Stimulated activated naive B cell treated with anti-CD40 and anti-IgM and Interleukin-4, amounts not matched to agents 10 μg/mL and 1 μg/mL and 100 μg/mL, for 72 hours (primary cell): ENCODE results near the gene FBLN2.
A peak's percentile ranks its signal among the peaks of the same experiment; 100 is the strongest.
"Not testable (repeated sequence)": the region's sequence is repeated elsewhere in the genome, so short reads cannot be mapped to it uniquely, and the experiment has no call there.

Experiments
- ATAC-seq, 2 donors: fragments of 150-1000 bp; cut with Tn5 transposase; replicated peaks; 2 replicates each; pipeline ENCODE4 v1.10.0; 2021; ENCODE audit warnings: moderate library complexity in 1 of 2
- DNase-seq: peaks from one replicate; pipeline ENCODE4 v3.0.0; 2021
- H3K27ac Mint-ChIP-seq: one replicate; pipeline ENCODE4 v1.8.0; 2022; ENCODE audit warnings: mild to moderate bottlenecking, mixed read lengths
- H3K27me3 Mint-ChIP-seq, 2 donors: one replicate each; pipeline ENCODE4 v1.8.0; 2022; ENCODE audit warnings: mixed read lengths in 2 of 2
- H3K36me3 Mint-ChIP-seq, 2 donors: one replicate each; pipeline ENCODE4 v1.8.0; 2022; ENCODE audit warnings: mixed read lengths in 2 of 2, mild to moderate bottlenecking in 1 of 2
- H3K4me1 Mint-ChIP-seq, 2 donors: one replicate each; pipeline ENCODE4 v1.8.0; 2022; ENCODE audit warnings: mixed read lengths in 2 of 2, mild to moderate bottlenecking in 1 of 2
- H3K4me3 Mint-ChIP-seq, 2 donors: one replicate each; pipeline ENCODE4 v1.8.0; 2022; ENCODE audit warnings: mild to moderate bottlenecking in 2 of 2, mixed read lengths in 2 of 2, moderate library complexity in 1 of 2
- H3K9me3 Mint-ChIP-seq, 2 donors: one replicate each; pipeline ENCODE4 v1.8.0; 2022; ENCODE audit warnings: mixed read lengths in 2 of 2, mild to moderate bottlenecking in 1 of 2

The FBLN2 gene

DNA sequence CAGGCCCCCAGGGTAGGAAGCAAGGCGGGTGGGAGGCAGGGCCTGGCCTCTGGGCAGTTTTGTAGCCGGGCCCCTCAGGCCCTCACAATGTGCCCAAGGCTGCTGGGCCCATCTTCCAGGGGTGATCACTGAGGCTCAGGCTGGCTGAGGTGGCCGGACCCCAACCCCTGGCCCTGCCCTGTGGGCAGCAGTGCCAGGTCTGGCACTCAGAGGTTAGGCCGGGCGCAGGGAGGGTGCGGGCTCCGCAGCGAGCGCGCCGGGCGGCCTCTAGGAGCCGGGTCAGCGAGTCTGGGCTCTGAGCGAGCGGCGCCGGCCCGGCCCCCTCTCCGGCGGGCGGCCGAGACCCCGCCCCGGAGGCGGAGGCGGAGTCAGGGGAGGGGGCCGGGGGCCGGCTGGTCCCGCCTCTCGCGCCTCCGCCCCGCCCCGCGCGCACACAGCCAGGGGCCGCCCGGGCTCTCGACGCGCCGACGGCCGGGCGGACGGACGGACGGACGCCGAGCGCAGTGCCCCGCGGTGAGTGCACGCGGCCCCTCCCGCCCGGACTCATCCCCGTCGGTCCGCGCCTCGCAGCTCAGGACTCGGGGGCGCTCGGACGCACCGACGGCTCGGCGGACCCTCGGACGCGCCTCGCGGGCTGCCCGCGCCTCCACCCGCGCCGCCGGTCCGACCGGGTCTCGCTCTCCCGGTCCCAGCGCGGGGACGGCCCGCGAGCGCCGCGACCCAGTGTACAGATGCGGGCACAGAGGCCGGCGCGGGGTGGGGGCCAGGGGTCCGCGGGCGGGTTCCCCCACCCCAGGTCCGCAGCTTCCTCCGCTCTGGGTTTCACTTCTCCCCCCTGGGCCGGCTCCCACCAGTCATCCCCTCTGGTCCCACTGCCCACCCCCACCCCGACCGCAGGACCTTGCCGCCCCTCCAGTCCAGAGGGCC is at the start of gene FBLN2:
TSS of gene FBLN2 (plus strand) at position 430 of the 927 bp plus-strand sequence. CDS start 21,231 bp downstream, outside the sequence.
- Mint-ChIP-seq H3K27me3 (peaks cover 25 to 36% of the 10 kb centered on the region in 2 donors), H3K9me3 (no peaks in the 10 kb centered on the region), H3K4me3 (peak within 1 kb of the TSS; percentile 76 to 82), H3K27ac (peak within 1 kb of the TSS; percentile 57), H3K4me1 (peaks cover 37 to 51% of the 10 kb centered on the region in 2 donors), H3K36me3 (no peaks in the 10 kb centered on the region)
- peak; percentile 36 to 54 for ATAC-seq
- DNase-seq: no peak

DNA sequence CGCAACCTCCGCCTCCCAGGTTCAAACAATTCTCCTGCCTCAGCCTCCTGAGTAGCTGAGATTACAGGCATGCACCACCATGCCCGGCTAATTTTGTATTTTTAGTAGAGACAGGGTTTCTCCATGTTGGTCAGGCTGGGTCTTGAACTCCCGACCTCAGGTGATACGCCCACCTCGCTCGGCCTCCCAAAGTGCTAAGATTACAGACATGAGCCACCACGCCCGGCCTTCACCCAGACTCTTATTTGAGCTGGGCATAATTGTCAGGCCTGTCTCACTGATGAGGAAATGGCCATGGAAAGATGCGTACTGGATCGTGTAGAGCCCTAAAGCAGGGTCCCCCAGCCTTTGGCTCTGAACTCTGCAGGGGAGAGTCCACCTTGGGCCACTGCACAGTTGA is 49.7 kb upstream of the FBLN2 start:
- DNase-seq, H3K4me1 Mint-ChIP-seq, H3K4me3 Mint-ChIP-seq, H3K27ac Mint-ChIP-seq, H3K9me3 Mint-ChIP-seq, ATAC-seq, H3K36me3 Mint-ChIP-seq: not testable (repeated sequence)
- H3K27me3 Mint-ChIP-seq: peaks cover 4 to 13% of the 10 kb centered on the region in 2 donors

DNA sequence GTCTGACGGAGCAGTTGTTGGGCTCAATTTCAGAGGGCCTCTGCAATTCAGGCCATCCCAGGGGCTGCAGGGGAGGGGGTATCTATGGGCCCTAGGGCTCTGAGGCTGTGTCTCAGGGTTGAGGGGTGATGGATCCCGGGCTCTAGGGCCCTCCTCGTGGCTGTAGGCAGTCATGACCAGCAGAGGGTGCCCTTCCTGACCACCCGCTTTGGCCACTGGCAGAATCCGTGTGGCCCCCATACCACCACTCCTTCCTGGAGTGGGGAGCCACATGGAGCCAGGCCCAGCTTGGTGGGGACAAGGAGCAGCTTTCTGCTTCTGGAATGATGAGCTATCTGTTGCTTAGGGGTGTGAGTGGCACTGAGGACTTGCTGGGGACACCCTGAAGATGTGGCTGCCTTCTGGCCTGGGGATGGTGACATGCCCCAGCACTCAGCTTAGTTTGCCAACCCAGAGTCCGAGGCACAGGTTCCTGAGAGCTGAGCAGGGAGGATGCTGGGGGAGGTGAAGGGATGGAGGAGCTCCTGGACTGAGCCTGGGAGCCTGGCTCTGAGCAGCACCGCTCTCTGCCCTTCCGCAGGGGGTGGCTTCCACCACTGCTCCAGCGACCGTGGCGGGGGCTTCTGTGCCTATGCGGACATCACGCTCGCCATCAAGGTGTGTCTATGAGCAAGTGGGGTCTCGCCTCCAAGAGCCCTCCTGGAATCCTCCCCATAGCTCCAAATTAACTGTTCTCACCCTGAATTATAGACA is 48.6 kb upstream of the FBLN2 start:
- Mint-ChIP-seq H3K9me3 (no peaks in the 10 kb centered on the region), H3K27ac (no peak overlapping the region), H3K4me1 (peaks cover 0 to 5% of the 10 kb centered on the region in 2 donors), H3K36me3 (no peaks in the 10 kb centered on the region), H3K4me3 (no peak overlapping the region), H3K27me3 (peaks cover 0 to 13% of the 10 kb centered on the region in 2 donors)
- DNase-seq: no peak
- ATAC-seq: peak; percentile 22 to 40

DNA sequence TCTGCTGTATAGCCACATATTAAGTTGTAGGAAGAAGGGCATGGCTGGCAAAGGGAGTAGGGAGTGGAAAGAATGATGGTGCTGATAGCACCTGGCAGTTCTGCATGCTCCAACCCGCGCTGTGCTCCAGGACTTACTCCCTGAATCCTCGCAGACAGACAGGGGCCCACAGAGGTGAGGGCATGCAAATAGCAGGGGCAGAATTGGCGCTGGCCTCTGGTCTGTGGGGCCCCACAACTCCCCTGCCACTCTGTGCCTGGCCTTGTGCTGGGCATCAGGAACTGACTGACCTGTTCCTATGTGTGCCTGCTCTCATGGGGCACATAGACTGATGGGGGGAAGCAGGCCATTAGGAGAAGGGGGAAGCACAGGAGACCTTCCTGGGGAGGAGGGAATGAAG is 47.9 kb upstream of the FBLN2 start:
- H3K27me3 Mint-ChIP-seq: peaks cover 0 to 13% of the 10 kb centered on the region in 2 donors

DNA sequence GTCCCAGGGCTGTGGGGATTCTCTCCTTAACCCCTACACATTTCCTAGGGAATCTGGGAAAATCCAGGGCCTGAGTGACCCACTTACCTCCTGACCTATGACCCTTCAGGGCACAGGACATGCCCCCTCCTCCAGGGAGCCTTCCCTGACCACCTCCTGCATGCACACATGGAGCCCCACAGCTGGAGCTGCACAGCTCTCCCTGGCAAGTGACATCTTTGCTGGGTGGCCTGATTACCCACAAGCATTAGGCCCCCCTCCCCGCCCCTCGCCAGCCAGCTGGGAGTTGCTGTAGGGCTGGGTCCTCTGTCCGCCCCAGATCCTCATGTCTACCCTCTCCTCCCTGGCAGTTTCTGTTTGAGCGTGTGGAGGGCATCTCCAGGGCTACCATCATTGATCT is 47.4 kb upstream of the FBLN2 start:
- Mint-ChIP-seq H3K36me3 (no peaks in the 10 kb centered on the region), H3K9me3 (no peaks in the 10 kb centered on the region)
- ATAC-seq: no peak

More for the DNA sequence above, 47.9 kb upstream of the FBLN2 start:
- DNase-seq (no peak), ATAC-seq (no peak)
- H3K4me1 Mint-ChIP-seq: no peaks in the 10 kb centered on the region
- H3K27ac Mint-ChIP-seq: no peak overlapping the region
- H3K9me3 Mint-ChIP-seq: no peaks in the 10 kb centered on the region
- H3K4me3 Mint-ChIP-seq: no peak overlapping the region
- H3K36me3 Mint-ChIP-seq: no peaks in the 10 kb centered on the region

DNA sequence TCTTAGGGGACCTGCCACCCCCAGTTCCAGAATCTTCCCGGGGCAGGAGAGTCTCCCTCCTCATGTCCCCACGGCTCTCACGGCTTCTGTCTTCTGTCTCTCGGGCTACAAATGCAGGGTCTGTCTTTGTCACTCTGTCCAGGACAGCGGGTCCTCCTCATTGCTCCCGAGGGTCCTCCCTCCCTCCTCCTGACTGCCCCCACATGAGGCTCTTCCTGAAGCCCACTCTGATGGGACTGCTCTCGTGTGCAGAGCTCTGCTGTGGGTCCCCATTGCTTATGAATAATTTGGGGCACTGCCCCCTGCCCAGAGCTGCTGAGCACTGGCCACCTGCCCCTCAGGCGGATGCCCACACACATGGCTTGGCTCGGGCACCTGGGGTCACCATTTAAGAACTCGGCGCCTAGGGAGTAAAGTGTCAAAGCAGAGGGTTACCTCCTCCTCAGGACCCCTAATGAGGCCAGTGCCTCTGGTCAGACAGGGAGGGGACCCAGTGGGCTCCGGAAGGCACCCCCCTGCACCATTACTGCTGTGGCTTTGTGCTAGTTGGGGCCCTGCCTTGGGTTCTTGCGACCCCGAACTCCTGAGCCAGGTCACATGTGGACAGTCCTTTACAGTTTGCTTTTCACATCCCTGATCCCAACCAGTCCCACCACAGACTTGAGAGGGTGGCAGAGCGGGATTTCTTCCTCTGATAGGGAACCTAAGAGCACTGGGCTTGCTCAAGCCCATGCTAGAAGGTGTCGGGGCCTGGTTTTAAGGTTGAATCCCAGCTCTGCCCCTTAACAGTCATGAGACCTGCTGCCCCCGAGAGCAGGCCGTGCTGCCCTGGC is 46.8 kb upstream of the FBLN2 start:
- H3K9me3 Mint-ChIP-seq: no peaks in the 10 kb centered on the region
- DNase-seq (no peak), ATAC-seq (no peak)
- H3K36me3 Mint-ChIP-seq: no peaks in the 10 kb centered on the region
- no peaks in the 10 kb centered on the region for H3K4me1 Mint-ChIP-seq
- no peak overlapping the region for H3K4me3 Mint-ChIP-seq
- H3K27ac Mint-ChIP-seq: no peak overlapping the region
- peaks cover 0 to 13% of the 10 kb centered on the region in 2 donors for H3K27me3 Mint-ChIP-seq

More for the DNA sequence above, 47.4 kb upstream of the FBLN2 start:
- H3K4me3 Mint-ChIP-seq: no peak overlapping the region
- peaks cover 0 to 13% of the 10 kb centered on the region in 2 donors for H3K27me3 Mint-ChIP-seq
- no peak overlapping the region for H3K27ac Mint-ChIP-seq
- no peak for DNase-seq
- no peaks in the 10 kb centered on the region for H3K4me1 Mint-ChIP-seq

DNA sequence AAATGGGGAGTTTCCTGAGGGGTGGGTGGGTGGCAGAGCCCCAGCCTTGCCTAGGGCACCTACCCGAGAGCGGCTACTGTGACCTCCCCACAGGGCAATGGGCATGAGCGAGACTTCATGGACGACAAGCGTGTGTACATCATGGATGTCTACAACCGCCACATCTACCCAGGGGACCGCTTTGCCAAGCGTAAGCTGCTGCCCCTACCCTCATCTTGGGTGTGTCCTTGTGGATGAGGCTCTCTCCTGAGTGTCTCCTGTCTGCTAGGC is 46.2 kb upstream of the FBLN2 start:
- no peak for DNase-seq
- ATAC-seq: no peak

DNA sequence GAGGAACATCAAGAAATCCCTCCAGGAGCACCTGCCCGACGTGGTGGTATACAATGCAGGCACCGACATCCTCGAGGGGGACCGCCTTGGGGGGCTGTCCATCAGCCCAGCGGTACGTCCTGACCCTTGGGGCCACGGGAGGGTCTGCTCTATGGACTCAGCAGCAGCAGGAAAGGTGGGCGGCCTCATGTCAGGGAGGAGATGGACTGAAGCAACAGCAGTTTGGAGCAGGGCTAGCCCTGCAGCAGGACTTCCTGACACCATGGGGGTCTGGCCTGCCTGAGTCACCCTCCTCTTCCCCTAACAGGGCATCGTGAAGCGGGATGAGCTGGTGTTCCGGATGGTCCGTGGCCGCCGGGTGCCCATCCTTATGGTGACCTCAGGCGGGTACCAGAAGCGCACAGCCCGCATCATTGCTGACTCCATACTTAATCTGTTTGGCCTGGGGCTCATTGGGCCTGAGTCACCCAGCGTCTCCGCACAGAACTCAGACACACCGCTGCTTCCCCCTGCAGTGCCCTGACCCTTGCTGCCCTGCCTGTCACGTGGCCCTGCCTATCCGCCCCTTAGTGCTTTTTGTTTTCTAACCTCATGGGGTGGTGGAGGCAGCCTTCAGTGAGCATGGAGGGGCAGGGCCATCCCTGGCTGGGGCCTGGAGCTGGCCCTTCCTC is 44.6 kb upstream of the FBLN2 start:
- no peak for DNase-seq
- H3K27ac Mint-ChIP-seq: no peak overlapping the region

More for the DNA sequence above, 46.2 kb upstream of the FBLN2 start:
- H3K36me3 Mint-ChIP-seq: no peaks in the 10 kb centered on the region
- no peaks in the 10 kb centered on the region for H3K9me3 Mint-ChIP-seq
- H3K4me3 Mint-ChIP-seq: no peak overlapping the region
- no peaks in the 10 kb centered on the region for H3K4me1 Mint-ChIP-seq
- H3K27me3 Mint-ChIP-seq: peaks cover 0 to 13% of the 10 kb centered on the region in 2 donors
- H3K27ac Mint-ChIP-seq: no peak overlapping the region

DNA sequence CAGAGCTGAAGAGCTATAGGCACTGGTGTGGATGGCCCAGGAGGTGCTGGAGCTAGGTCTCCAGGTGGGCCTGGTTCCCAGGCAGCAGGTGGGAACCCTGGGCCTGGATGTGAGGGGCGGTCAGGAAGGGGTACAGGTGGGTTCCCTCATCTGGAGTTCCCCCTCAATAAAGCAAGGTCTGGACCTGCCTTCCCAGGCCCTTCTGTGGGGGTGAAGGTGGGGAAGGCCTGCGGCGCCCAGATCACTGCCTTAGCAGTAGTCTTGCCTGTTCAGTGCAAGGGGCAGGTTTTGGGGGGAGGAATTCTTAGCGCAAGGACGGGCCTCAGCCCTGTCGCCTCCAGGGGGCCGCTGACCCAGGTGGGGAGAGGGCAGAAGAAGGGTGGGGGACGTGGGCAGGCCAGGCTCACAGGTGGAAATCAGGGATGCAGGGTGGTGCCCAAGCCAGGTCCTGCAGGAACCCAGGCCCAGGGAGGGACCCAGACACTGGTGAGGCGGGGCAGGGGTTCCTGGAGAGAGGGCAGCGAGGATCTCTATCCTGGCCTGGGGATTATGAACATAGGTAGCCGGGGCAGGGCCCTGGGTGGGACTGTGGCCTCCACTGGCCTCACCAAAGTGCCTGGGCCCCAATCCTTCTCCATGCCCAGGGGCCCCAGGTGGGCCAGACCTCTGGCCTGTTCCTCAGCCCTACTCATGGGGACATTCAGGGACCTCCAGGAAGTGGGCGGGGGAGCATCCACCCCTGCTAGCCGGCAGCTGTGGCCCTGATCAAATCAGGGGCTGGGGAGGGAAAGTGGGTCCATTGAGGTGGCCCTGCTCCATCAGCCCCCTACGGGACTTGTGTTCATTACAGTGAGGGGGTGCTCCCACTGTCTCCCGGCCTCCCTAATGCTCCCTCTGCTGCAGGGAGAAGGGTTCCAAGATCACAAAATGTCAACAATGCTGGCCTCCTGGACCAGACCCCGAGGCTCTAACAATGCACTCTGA is 43.5 kb upstream of the FBLN2 start:
- no peaks in the 10 kb centered on the region for H3K36me3 Mint-ChIP-seq
- no peak overlapping the region for H3K27ac Mint-ChIP-seq
- H3K4me1 Mint-ChIP-seq: no peaks in the 10 kb centered on the region
- peaks cover 0 to 13% of the 10 kb centered on the region in 2 donors for H3K27me3 Mint-ChIP-seq
- DNase-seq (no peak), ATAC-seq (no peak)
- no peaks in the 10 kb centered on the region for H3K9me3 Mint-ChIP-seq
- H3K4me3 Mint-ChIP-seq: no peak overlapping the region

More for the DNA sequence above, 44.6 kb upstream of the FBLN2 start:
- Mint-ChIP-seq H3K36me3 (no peaks in the 10 kb centered on the region), H3K4me3 (no peak overlapping the region), H3K27me3 (peaks cover 0 to 13% of the 10 kb centered on the region in 2 donors), H3K4me1 (no peaks in the 10 kb centered on the region), H3K9me3 (no peaks in the 10 kb centered on the region)
- ATAC-seq: no peak

DNA sequence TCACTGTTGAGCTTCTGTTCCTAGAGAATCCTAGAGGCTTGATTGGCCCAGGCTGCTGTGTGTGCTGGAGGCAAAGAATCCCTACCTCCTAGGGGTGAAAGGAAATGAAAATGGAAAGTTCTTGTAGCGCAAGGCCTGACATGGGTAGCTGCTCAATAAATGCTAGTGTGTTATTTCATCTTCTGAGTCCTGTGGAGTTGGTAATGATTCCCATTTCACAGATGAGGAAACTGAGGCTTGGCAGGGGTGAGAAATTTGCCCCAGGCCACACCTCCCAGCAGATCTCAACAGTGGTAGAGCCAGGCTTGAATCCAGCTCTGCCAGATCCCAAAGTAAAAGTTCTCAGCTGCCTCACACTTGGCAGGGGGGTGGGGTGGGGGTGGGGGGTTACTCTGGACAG is 42.7 kb upstream of the FBLN2 start:
- Mint-ChIP-seq H3K36me3 (no peaks in the 10 kb centered on the region), H3K9me3 (no peaks in the 10 kb centered on the region), H3K27me3 (peaks cover 0 to 8% of the 10 kb centered on the region in 2 donors), H3K27ac (no peak overlapping the region), H3K4me1 (no peaks in the 10 kb centered on the region), H3K4me3 (no peak overlapping the region)
- DNase-seq: no peak
- no peak for ATAC-seq

DNA sequence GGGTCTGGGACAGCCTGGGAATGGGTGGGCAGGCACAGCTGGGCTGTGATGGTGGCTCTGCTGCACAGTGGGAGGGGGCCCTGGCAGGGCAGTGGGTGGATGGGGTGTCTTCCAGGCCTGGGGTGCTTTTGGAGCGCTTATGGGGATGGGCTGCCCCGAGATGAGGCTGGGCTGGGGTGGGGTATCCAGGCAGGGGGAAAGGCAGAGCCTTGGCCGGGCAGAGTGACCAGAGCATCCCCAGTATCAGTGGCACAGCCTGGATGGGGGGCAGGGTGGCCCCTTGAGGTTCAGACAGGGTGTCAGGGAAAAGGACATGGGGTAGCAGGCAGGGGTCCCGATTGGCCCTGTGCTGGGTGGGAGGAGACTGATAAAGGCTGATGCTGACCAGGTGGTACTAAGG is 42.2 kb upstream of the FBLN2 start:
- ATAC-seq: no peak

DNA sequence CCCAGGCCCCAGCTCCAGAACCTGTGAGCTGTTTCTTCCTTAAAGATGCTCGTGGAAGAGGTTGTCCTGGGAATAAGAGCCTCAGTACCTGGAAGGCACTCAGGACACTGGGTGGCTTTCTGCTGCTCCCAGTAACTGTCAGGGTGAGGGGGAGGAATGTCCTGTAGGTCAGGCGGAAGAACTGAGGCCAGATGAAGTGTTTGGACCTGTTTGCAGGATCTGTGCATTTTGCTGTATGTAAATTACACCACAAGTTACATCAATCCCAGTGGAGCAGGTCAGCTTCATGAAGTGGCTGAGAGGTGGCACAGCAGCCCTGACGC is 41.7 kb upstream of the FBLN2 start:
- H3K27ac Mint-ChIP-seq: no peak overlapping the region
- ATAC-seq: no peak
- H3K4me1 Mint-ChIP-seq: no peaks in the 10 kb centered on the region
- peaks cover 0 to under 1% of the 10 kb centered on the region in 2 donors for H3K27me3 Mint-ChIP-seq
- no peak overlapping the region for H3K4me3 Mint-ChIP-seq
- DNase-seq: no peak
- no peaks in the 10 kb centered on the region for H3K36me3 Mint-ChIP-seq
- no peaks in the 10 kb centered on the region for H3K9me3 Mint-ChIP-seq

More for the DNA sequence above, 42.2 kb upstream of the FBLN2 start:
- H3K9me3 Mint-ChIP-seq: no peaks in the 10 kb centered on the region
- no peak for DNase-seq
- no peaks in the 10 kb centered on the region for H3K36me3 Mint-ChIP-seq
- H3K27me3 Mint-ChIP-seq: peaks cover 0 to 6% of the 10 kb centered on the region in 2 donors
- no peak overlapping the region for H3K27ac Mint-ChIP-seq
- H3K4me3 Mint-ChIP-seq: no peak overlapping the region
- no peaks in the 10 kb centered on the region for H3K4me1 Mint-ChIP-seq
